ENCODE results near the gene LAMA2.

LAMA2 gene

DNA sequence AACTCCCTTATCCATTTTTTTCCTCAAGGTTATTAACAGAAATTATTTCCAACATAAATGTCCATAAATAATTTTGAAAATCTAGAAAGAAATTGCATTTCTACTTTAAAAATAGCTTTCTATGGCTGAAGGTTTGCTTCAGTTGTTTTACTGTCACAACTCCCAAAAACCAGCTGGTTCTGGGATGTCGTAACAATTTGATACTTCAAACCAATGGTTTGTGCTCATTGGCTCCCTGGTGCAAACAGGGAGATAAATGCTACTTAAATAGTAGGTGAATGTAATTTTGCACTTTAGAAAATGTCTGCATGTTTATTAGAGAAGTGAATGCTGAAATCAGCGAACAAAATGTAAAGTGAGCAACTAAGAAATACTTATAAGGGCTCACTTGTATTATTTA lies 31.1 kb downstream of the LAMA2 start:
- no peak for DNase-seq (ENCODE audit: low spot score)

GRCh38 chr6:128918886-128919285 lies 35.9 kb downstream of the LAMA2 start:
- no peak for DNase-seq (ENCODE audit: low spot score)

GRCh38 chr6:128919412-128920180 lies 36.7 kb downstream of the LAMA2 start:
- no peak for DNase-seq (ENCODE audit: low spot score)

DNA sequence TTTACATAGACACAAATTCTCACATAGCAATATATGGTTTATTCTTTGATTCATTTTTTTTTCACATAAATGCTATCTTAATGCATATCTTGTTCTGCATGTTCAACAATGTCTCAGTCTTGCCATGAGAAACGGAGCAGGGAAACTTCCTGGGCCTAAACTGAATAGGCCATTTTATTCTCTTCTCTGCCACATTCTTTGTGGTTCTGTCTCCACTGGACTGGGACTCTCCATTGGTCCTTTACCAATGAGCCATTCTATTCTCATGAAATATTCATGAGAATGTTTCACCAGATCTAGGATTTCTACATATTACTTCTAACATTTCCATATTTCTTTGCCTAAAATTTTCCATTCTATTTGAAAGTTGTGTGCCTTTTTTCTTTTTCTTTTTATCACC lies 42.8 kb downstream of the LAMA2 start:
- no peak for DNase-seq (ENCODE audit: low spot score)

DNA sequence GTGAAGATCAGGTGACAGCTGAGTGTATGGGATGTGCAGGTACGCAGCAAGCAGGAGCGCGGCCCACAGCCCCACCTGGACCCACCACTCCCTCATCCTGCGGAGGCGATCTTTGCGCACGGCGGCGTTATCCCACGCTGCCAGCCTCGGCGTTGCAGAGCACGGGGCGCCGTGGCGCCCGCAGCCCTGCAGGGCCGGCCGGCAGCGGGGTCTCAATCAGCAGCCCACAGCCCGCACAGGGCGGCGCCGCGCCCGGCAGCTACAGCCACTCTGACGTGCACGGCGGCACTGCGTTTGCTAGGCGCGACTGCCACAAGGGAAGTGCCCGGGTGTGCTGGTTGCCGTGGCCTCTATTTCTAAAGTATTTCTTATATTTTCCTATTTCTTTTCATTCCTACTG lies 46.9 kb downstream of the LAMA2 start:
- no peak for DNase-seq (ENCODE audit: low spot score)

DNA sequence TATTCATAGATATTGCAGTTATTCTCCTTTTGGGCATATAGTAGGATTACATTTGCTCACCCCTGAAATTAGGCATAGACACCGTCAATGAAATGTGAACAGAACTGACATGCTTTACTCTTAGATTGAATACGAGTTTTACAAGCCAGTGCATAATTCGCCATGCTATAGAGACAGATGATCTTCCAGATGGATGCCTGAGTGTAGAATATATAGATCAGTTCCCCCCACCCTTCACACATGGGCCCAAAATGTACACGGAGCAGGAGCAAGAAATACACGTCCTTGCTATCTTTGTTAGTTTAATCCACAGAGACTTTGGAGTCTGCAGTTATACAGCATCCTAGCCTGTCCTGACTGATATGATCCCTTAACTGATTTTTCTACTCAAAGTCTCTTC lies 47.4 kb downstream of the LAMA2 start:
- no peak for DNase-seq (ENCODE audit: low spot score)

- no peak for DNase-seq (ENCODE audit: low spot score)
Observed at GRCh38 chr6:128932061-128932460, 49.1 kb downstream of the LAMA2 start.

DNA sequence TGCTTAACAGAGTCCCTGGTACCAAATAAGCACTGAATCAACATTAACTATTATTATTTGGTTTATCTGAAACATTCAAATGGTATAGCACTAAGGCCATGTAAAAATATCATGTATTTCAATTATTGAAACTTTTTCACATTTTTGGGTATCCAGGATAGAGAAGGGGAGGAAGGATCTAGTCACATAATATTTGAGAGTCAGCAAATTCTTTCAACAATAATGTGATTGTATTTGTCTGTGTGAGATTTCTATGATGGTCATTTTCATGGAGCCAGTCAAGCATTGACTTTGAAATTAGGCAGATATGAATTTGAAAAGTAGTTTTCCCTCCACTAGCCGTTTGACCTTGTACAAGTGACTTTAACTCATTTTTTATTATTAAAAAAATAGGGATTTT lies 67.9 kb downstream of the LAMA2 start:
- no peak for DNase-seq (ENCODE audit: low spot score)

- no peak for DNase-seq (ENCODE audit: low spot score)
Observed at GRCh38 chr6:128952902-128953301, 70.0 kb downstream of the LAMA2 start.

DNA sequence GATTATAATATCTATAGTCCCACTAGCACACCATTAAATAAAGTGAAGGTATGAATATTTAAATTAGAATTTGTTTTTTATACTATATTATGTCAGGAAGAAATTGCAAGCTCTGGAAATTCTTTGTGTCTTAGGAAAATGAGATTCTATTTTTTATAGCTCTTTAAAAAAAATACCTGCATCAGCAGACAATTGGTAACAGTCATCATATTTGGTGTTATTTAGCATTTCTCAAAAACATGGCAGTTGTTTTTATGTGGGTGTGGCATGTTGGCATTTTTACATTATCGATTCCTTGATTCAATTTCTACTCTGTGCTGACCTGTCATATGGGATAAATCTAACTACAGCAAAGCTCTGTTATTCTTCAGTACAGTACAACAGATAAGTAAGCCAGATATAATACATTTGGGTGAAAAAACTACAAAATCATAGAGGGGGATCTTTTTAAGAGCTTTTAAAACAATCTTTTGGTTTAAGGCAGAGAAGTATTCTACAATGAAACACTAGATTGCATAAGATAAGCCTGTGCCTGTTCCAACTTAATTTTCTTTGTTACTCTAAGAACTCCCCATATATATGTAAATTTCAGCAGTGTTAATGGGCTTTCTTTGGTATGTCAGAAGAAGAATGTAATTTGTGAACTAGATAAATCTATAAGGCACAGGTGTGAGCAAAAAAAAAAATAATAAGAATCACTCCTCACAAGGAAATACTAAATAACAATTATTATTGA lies 71.5 kb downstream of the LAMA2 start:
- no peak for DNase-seq (ENCODE audit: low spot score)

GRCh38 chr6:128963561-128963960 lies 80.6 kb downstream of the LAMA2 start:
- no peak for DNase-seq (ENCODE audit: low spot score)

GRCh38 chr6:128964233-128964755 lies 81.4 kb downstream of the LAMA2 start:
- DNase-seq (ENCODE audit: low spot score), result no peak

DNA sequence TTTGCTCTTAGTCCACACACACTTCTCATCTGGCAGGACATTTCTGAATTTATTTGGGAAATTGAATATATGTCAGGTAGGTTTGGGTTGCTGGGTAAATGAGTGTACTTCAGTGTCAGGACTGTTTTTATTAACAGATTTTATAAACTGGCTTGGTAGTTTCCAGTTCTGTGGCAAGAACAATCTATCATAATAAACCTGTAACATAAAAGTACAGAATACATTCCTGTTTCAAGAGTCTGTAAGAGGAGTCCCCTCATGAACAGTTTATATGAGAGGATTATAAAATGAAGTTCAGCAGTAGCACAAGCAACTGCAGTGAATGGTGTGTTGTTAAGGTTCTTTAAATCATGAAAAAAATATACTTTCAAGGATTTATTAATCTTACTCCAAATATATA lies 81.8 kb downstream of the LAMA2 start:
- DNase-seq (ENCODE audit: low spot score), result no peak

GRCh38 chr6:128966934-128967333 lies 84.0 kb downstream of the LAMA2 start:
- DNase-seq (ENCODE audit: low spot score), result no peak

DNA sequence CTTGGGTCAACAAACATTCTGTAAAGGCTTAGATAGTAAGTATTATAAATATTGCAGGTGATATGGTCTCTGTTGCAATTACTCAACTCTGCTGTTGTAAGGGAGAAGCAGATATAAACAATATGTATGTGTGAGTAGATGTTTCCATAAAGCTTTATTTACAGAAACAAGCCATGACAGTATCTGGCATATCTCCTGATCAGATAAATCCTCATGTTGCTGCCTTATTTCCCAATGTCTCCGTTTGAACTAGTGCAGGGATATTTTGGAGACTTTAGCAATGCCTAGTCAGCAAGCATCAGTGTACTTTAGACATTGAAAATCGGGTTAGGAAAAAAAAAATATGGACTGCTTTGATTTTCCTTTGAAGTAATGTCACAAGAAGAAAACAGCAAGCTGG lies 96.1 kb downstream of the LAMA2 start:
- DNase-seq (ENCODE audit: low spot score), result no peak

DNA sequence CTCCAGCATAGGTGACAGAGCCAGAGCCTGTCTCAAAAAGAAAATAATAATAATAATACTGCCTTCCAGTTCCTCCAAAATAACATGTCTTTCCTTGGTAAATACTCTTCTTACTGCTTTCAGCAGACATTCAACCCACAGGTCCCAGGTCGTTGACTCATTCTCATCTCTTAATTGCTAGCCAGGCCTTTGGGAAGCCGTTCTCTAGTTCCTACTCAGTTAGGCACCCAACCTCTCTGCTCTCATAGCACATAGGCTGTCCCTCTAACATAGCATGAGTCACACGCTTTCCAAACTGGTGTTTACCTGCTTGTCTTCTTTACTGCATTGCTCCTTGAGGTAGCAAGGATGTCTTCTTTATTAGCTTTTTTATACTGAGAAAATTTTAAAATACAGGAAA lies 98.8 kb downstream of the LAMA2 start:
- DNase-seq (ENCODE audit: low spot score), result no peak

DNA sequence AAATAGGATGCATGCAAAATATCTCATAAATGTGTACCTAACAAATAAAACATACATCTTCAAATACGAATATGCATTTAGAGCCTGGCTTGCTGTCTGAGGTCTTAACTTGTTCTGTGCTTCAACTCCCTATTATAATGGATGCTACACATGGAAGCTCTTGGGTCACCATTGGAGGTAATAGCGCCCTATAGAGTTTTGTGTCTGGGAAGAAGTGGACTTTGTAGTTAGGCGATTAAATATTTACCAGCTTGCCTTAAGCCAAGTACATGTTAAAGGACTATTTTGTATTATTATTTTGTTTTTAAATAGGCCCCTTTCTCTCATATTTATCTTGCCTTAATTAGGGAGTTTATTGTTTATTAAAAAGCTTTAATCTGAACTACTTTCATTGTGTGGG lies 107.4 kb downstream of the LAMA2 start:
- DNase-seq (ENCODE audit: low spot score), result no peak

- no peak for DNase-seq (ENCODE audit: low spot score)
Observed at GRCh38 chr6:128990915-128991314, 108.0 kb downstream of the LAMA2 start.

GRCh38 chr6:128993166-128993565 lies 110.2 kb downstream of the LAMA2 start:
- DNase-seq (ENCODE audit: low spot score), result no peak

GRCh38 chr6:128997880-128998279 lies 114.9 kb downstream of the LAMA2 start:
- DNase-seq (ENCODE audit: low spot score), result no peak

GRCh38 chr6:129006724-129007514 lies 124.0 kb downstream of the LAMA2 start:
- DNase-seq (ENCODE audit: low spot score), result no peak

DNA sequence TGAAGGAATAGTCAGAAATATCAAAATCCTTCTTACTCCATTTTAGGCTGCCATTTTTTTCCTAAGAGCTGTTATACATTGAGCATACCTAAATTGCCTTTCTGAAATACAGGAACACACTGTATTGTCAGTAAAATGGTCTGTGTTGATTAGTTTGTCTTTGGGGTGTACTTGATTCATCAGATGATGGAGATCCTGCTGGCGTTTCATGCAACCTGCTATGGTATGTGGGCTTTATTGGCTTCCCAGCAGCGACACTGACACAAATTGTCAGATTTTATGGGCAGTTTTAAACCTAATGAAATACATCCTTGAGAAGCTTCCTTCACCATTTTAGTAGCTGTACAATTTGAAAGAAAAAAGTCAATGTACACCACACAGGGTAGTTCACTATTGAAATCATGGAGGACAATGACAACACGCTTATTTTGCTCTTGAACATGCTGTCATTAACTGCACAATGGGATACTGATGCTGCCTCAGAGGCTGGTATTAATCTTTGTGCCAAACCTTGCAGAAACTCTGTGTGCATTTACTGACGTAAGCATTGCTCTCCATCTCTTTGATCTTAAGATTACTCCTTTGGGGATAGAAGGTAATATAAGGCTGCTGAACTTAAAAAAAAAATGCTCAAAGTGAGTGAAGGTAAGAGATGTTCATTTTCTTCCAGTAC lies 124.9 kb downstream of the LAMA2 start:
- DNase-seq (ENCODE audit: low spot score), result no peak

Measured in cerebellar cortex (tissue), 1 donor.